ENCODE measurements around the gene SAE1.
"Not testable (repeated sequence)": the region's sequence is repeated elsewhere in the genome, so short reads cannot be mapped to it uniquely, and the experiment has no call there.

Gene SAE1

GRCh38 chr19:47239152-47239551 lies 108.5 kb downstream of the SAE1 start:
- H3K4me1 ChIP-seq (ENCODE audit: insufficient read depth, low read length), result peaks cover 35% of the 10 kb centered on the region
- H3K9me3 ChIP-seq (ENCODE audit: low read length), result no peaks in the 10 kb centered on the region
- peaks cover 0 to 8% of the 10 kb centered on the region in 2 donors for H3K27me3 ChIP-seq (ENCODE audit: control insufficient read depth in 1 of 2, insufficient read depth in 2 of 2, low read length in 2 of 2)
- no peak overlapping the region for H3K27ac ChIP-seq (ENCODE audit: low read depth, low read length)
- no peaks in the 10 kb centered on the region for H3K36me3 ChIP-seq (ENCODE audit: insufficient read depth, low read length)
- H3K4me3 ChIP-seq (ENCODE audit: low read depth in 1 of 2, low read length in 2 of 2), result no peak overlapping the region
- no peak overlapping the region for H3K9ac ChIP-seq (ENCODE audit: low read length)

DNA sequence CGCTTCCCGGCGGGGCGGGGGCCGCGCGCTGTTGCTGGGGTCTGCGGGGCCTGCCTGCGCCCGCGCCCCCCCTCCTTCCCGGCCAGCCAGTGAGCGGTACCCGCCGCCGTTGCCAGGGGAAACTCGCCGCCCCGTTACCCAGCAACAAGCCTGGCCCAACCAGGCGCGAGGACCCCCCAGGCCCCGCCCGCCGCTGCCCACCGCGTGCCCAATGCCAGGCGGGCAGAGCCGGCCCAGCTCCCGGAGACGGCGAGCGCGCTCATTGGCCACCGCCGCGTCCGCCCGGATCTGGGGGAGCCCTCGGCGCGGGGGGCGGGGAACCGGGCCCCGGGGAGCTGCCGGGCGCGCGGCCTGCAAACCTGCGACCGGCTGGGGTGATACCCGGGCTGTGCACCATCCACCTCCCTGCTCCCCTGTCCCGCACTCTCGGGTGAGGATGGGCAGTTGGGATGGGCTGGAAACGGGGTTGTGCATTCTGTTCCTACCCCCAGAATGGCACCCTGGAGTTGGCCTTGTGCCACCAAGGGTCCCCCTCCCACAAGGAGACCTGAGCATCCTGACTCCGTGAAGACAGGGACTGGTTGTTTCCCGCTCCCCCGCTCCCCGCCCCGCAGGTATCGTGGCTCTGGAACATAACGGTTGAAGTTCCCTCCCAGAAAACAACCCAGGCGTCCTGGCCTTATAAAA lies 109.1 kb downstream of the SAE1 start:
- no peaks in the 10 kb centered on the region for H3K9me3 ChIP-seq (ENCODE audit: low read length)
- H3K27ac ChIP-seq (ENCODE audit: low read depth, low read length), result peak overlapping the region; percentile 34
- H3K4me3 ChIP-seq (ENCODE audit: low read depth in 1 of 2, low read length in 2 of 2), result peak overlapping the region in 1 of 2 donors; percentile 38
- H3K36me3 ChIP-seq (ENCODE audit: insufficient read depth, low read length), result no peaks in the 10 kb centered on the region
- no peak overlapping the region for H3K9ac ChIP-seq (ENCODE audit: low read length)
- peaks cover 35% of the 10 kb centered on the region for H3K4me1 ChIP-seq (ENCODE audit: insufficient read depth, low read length)
- H3K27me3 ChIP-seq (ENCODE audit: control insufficient read depth in 1 of 2, insufficient read depth in 2 of 2, low read length in 2 of 2), result peaks cover 0 to 8% of the 10 kb centered on the region in 2 donors

DNA sequence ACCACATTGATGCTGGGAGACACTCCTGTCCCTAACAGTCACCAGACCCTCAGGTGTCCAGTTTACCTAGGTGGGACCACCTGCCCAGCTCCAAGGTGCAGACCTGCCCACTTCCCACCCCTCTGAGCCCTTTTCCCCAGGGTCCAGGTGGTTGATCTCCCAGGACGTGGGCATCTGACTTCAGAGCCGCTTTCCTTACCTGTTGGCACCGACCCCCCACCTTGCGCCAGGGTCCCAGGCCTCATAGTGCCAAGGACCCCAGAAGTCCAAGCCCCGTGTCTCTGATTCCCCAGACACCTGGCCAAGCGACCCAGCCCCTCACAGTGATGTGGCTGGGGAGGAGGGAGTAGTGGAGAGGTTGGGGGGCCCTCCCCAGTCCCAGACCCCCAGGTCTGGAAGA lies 109.9 kb downstream of the SAE1 start:
- Histone ChIP-seq H3K27me3 (ENCODE audit: control insufficient read depth in 1 of 2, insufficient read depth in 2 of 2, low read length in 2 of 2) (peaks cover 0 to 8% of the 10 kb centered on the region in 2 donors), H3K27ac (ENCODE audit: low read depth, low read length) (peak overlapping the region; percentile 42), H3K4me1 (ENCODE audit: insufficient read depth, low read length) (peaks cover 35% of the 10 kb centered on the region), H3K9ac (ENCODE audit: low read length) (no peak overlapping the region), H3K4me3 (ENCODE audit: low read depth in 1 of 2, low read length in 2 of 2) (no peak overlapping the region), H3K36me3 (ENCODE audit: insufficient read depth, low read length) (no peaks in the 10 kb centered on the region), H3K9me3 (ENCODE audit: low read length) (no peaks in the 10 kb centered on the region)

DNA sequence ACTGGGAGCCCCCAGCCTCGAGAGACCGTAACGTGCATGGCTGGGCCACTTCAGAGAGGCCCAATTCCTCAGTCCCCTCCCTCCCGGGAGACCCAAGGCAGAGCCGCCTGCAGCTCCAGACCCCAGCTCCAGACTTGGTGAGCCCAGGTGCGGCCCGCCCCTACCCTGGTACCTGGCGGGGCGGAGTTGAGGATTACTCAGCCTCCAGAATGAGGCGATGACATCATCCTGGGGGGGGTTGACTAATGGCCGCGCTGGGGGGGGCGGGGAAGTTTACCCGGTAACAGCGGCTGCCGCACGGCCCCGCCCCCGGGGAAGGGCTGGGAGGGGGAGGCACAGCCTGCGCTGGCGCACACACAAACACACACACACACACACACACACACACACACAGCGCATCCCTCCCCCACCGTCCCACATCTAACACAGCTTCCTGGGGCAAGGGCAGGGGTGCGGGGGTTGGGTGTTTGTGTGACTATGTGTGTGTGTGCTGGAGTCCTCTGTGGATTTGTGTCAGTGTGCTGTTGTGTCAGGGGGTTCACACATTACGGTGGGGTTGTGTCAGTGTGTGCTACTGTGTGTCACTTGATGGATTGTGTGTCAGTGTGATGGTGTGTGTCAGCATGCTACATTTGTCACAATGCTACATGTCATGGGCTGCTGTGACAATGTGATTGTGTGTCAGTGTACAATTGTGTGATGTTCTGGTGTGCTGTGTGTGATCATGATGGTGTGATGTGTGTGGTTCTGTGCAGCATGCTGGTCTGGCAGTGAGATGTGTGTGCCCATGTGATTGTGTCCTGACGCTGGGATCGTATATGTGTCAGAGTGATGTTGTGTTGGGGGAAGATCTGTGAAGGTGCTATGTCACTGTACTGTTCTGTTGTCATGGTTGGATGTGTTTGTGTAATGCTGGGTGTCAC lies 110.6 kb downstream of the SAE1 start:
- Histone ChIP-seq H3K27ac (ENCODE audit: low read depth, low read length) (peak overlapping the region; percentile 42), H3K27me3 (ENCODE audit: control insufficient read depth in 1 of 2, insufficient read depth in 2 of 2, low read length in 2 of 2) (peaks cover 0 to 8% of the 10 kb centered on the region in 2 donors), H3K4me1 (ENCODE audit: insufficient read depth, low read length) (peaks cover 35% of the 10 kb centered on the region), H3K9me3 (ENCODE audit: low read length) (no peaks in the 10 kb centered on the region), H3K36me3 (ENCODE audit: insufficient read depth, low read length) (no peaks in the 10 kb centered on the region), H3K9ac (ENCODE audit: low read length) (no peak overlapping the region), H3K4me3 (ENCODE audit: low read depth in 1 of 2, low read length in 2 of 2) (no peak overlapping the region)

- Histone ChIP-seq H3K4me1 (ENCODE audit: insufficient read depth, low read length) (peaks cover 35% of the 10 kb centered on the region), H3K27ac (ENCODE audit: low read depth, low read length) (peak overlapping the region; percentile 48), H3K9ac (ENCODE audit: low read length) (no peak overlapping the region), H3K36me3 (ENCODE audit: insufficient read depth, low read length) (no peaks in the 10 kb centered on the region), H3K4me3 (ENCODE audit: low read depth in 1 of 2, low read length in 2 of 2) (no peak overlapping the region), H3K27me3 (ENCODE audit: control insufficient read depth in 1 of 2, insufficient read depth in 2 of 2, low read length in 2 of 2) (peaks cover 0 to 8% of the 10 kb centered on the region in 2 donors), H3K9me3 (ENCODE audit: low read length) (no peaks in the 10 kb centered on the region)
Observed at GRCh38 chr19:47241919-47242577, 111.4 kb downstream of the SAE1 start.

GRCh38 chr19:47243364-47243775 lies 112.7 kb downstream of the SAE1 start:
- H3K36me3 ChIP-seq (ENCODE audit: insufficient read depth, low read length), result no peaks in the 10 kb centered on the region
- no peak overlapping the region for H3K9ac ChIP-seq (ENCODE audit: low read length)
- no peaks in the 10 kb centered on the region for H3K9me3 ChIP-seq (ENCODE audit: low read length)
- peak overlapping the region; percentile 13 to 49 for H3K4me3 ChIP-seq (ENCODE audit: low read depth in 1 of 2, low read length in 2 of 2)
- H3K27me3 ChIP-seq (ENCODE audit: control insufficient read depth in 1 of 2, insufficient read depth in 2 of 2, low read length in 2 of 2), result peaks cover 0 to 8% of the 10 kb centered on the region in 2 donors
- H3K4me1 ChIP-seq (ENCODE audit: insufficient read depth, low read length), result peaks cover 44% of the 10 kb centered on the region
- peak overlapping the region; percentile 85 for H3K27ac ChIP-seq (ENCODE audit: low read depth, low read length)

- Histone ChIP-seq H3K9ac (ENCODE audit: low read length) (no peak overlapping the region), H3K27ac (ENCODE audit: low read depth, low read length) (peak overlapping the region; percentile 85), H3K27me3 (ENCODE audit: control insufficient read depth in 1 of 2, insufficient read depth in 2 of 2, low read length in 2 of 2) (peaks cover 0 to 8% of the 10 kb centered on the region in 2 donors), H3K4me3 (ENCODE audit: low read depth in 1 of 2, low read length in 2 of 2) (peak overlapping the region; percentile 13 to 49), H3K36me3 (ENCODE audit: insufficient read depth, low read length) (no peaks in the 10 kb centered on the region), H3K9me3 (ENCODE audit: low read length) (no peaks in the 10 kb centered on the region), H3K4me1 (ENCODE audit: insufficient read depth, low read length) (peaks cover 42% of the 10 kb centered on the region)
Observed at GRCh38 chr19:47243776-47244547, 113.3 kb downstream of the SAE1 start.

DNA sequence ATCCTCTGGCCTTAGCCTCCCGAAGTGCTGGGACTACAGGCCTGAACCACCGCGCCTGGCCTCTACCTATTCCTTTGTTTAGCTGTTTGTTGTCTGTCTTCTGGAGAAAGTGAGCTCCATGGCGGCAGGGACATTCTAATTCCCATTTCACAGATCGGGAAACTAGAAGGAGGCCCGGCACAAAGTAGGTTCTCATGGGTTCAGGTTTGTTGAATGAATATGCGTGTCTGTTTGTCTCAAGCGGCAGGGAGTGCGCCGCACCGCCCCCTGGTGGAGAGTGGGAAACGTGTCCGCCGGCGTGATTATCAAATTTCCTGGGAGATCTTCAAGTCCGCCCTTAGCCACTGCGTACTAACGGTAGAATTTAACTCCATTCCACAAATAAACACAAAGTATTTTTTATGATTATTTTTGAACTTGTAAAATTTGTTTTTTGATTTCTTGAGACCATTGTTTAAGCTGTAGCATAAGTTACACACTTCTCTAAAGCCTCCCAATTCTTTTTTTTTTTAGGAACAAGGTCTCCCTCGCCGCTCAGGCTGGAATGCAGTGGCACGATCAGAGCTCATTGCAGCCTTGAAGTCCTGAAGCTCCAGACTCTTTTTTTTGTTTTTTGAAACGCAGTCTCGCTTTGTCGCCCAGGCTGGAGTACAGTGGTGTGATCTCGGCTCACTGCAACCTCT lies 116.8 kb downstream of the SAE1 start:
- Histone ChIP-seq H3K9me3 (ENCODE audit: low read length) (no peaks in the 10 kb centered on the region), H3K27ac (ENCODE audit: low read depth, low read length) (no peak overlapping the region), H3K4me1 (ENCODE audit: insufficient read depth, low read length) (peaks cover 20% of the 10 kb centered on the region), H3K36me3 (ENCODE audit: insufficient read depth, low read length) (no peaks in the 10 kb centered on the region), H3K27me3 (ENCODE audit: control insufficient read depth in 1 of 2, insufficient read depth in 2 of 2, low read length in 2 of 2) (no peaks in the 10 kb centered on the region), H3K9ac (ENCODE audit: low read length) (no peak overlapping the region), H3K4me3 (ENCODE audit: low read depth in 1 of 2, low read length in 2 of 2) (no peak overlapping the region)

- H3K27ac ChIP-seq (ENCODE audit: low read depth, low read length); H3K4me3 ChIP-seq (ENCODE audit: low read depth in 1 of 2, low read length in 2 of 2); H3K9me3 ChIP-seq (ENCODE audit: low read length); H3K4me1 ChIP-seq (ENCODE audit: insufficient read depth, low read length); H3K36me3 ChIP-seq (ENCODE audit: insufficient read depth, low read length); H3K9ac ChIP-seq (ENCODE audit: low read length); H3K27me3 ChIP-seq (ENCODE audit: control insufficient read depth in 1 of 2, insufficient read depth in 2 of 2, low read length in 2 of 2): not testable (repeated sequence)
Observed at GRCh38 chr19:47253016-47253415, 122.4 kb downstream of the SAE1 start.

DNA sequence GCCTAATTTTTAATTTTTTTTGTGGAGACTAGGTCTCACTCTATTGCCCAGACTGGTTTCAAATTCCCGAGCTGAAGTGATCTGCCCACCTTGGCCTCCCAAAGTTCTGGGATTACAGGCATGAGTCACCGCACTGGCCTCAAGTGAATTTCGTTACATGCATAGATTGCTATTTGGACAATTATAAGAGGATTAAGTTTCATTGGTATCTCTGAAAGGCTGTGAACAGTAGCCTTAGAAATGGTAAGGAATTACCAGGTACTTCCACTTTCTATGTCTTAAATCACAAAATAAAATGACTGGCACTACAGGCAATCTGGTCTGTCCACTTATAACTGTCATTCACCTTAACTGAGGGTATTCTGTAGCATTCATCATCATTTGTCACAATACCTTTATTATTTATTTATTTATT lies 122.8 kb downstream of the SAE1 start:
- Histone ChIP-seq H3K27ac (ENCODE audit: low read depth, low read length) (no peak overlapping the region), H3K4me3 (ENCODE audit: low read depth in 1 of 2, low read length in 2 of 2) (no peak overlapping the region), H3K9ac (ENCODE audit: low read length) (no peak overlapping the region), H3K4me1 (ENCODE audit: insufficient read depth, low read length) (peaks cover 10% of the 10 kb centered on the region), H3K9me3 (ENCODE audit: low read length) (no peaks in the 10 kb centered on the region), H3K27me3 (ENCODE audit: control insufficient read depth in 1 of 2, insufficient read depth in 2 of 2, low read length in 2 of 2) (no peaks in the 10 kb centered on the region), H3K36me3 (ENCODE audit: insufficient read depth, low read length) (peaks cover 1% of the 10 kb centered on the region)
